Putamen (tissue), 1 donor: Measurements from ENCODE around the gene ACTRT1.

ENCODE experiments used
- DNase-seq: peaks from one replicate; pipeline ENCODE4 v3.0.0-alpha.2; 2016; ENCODE audit warnings: low spot score

ACTRT1 gene

GRCh38 chrX:128052303-128052702 lies at the start of gene ACTRT1:
TSS of gene ACTRT1 (minus strand) at chrX:128052403. CDS start at chrX:128052206, 197 bp downstream.
- DNase-seq: no peak

GRCh38 chrX:128078545-128078944 lies 26.3 kb upstream of the ACTRT1 start:
- no peak for DNase-seq

GRCh38 chrX:128057421-128057820 lies 5.2 kb upstream of the ACTRT1 start:
- DNase-seq: no peak

- no peak for DNase-seq
Observed at GRCh38 chrX:128051526-128051925, 677 bp downstream of the ACTRT1 start.

- no peak for DNase-seq
Observed at GRCh38 chrX:128035318-128035717, 16.9 kb downstream of the ACTRT1 start.

GRCh38 chrX:128021566-128021965 lies 30.6 kb downstream of the ACTRT1 start:
- no peak for DNase-seq

- DNase-seq: no peak
Observed at GRCh38 chrX:128020701-128021100, 31.5 kb downstream of the ACTRT1 start.

GRCh38 chrX:128019218-128019617 lies 33.0 kb downstream of the ACTRT1 start:
- DNase-seq: no peak

GRCh38 chrX:128012015-128012414 lies 40.2 kb downstream of the ACTRT1 start:
- DNase-seq: no peak

- DNase-seq: no peak
Observed at GRCh38 chrX:128007882-128008281, 44.3 kb downstream of the ACTRT1 start.
